HL-60/S4 (cell line): ENCODE results near the gene CATSPERD.
"Not testable (repeated sequence)": the region's sequence is repeated elsewhere in the genome, so short reads cannot be mapped to it uniquely, and the experiment has no call there.

Source experiments
- in situ Hi-C: fragments of 300-500 bp; cut with MboI; formaldehyde crosslinking; loops from 2 replicates; pipeline ENCODE4 v1.14.3; 2022; ENCODE audit warnings: low sequenced_read_pairs

The CATSPERD gene

GRCh38 chr19:5684694-5685430, 35.6 kb upstream of the CATSPERD start:
- in situ Hi-C loops, result no loop called here

GRCh38 chr19:5686326-5686646, 34.2 kb upstream of the CATSPERD start:
- in situ Hi-C loops, result no loop called here

DNA sequence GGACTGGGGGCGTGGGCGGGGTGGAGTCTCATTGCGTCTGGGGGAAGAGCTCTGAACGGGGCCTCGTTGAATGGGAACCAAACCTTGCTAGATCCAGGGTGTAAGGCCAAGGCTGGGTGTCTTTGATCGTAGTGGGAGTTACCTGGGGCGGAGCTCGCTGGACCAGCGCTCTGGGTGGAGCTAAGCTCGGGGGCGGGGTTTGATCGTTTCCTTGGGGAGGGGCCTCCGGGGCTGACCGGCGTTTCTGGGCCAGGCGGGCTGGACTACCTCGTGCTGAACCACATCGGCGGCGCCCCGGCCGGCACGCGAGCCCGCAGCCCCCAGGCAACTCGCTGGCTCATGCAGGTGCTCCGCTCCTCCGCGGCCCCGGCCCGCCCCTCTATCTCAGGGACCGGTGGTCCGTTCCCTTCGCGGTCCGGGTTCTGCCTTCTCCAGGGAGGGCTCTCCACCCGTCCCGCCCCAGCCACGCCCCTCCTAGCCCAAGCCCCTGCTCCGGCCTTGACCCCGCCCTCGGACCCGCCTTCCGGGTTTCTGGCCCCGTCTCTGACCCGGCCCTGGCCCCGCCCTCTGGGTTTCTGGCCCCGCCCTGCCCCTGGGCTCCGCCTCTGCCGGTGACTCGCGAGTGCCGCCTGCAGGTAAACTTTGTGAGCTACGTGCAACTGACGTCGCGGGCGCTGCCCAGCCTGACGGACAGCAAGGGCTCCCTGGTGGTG, 33.6 kb upstream of the CATSPERD start:
- in situ Hi-C loops, result no loop called here

DNA sequence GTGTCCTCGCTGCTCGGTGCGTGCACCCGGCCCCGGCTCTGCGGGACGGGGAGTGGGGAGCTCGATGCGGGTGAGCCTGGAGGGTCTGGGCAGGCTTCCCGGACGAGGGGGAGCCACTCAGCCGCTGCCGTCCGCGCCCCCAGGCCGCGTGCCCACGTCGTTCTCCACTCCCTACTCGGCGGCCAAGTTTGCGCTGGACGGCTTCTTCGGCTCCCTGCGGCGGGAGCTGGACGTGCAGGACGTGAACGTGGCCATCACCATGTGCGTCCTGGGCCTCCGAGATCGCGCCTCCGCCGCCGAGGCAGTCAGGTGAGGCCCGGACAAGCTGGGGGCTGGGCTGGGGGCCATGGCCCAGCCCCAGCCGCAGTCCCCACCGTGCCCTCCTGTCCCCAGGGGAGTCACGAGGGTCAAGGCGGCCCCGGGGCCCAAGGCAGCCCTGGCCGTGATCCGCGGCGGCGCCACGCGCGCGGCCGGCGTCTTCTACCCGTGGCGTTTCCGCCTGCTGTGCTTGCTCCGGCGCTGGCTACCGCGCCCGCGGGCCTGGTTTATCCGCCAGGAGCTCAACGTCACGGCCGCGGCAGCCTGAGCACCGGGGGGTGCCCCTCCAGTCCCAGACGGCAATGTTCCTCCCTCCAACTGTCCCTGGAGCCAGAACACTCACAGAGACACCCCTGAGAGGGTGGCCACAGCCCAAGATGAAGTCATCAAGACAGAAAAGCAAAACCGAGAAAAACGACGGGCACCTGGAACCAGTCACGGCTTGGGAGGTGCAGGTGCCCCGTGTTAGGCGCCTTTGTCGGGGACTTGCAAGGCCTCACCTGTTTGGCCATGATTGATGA, 32.9 kb upstream of the CATSPERD start:
- in situ Hi-C loops, result no loop called here

- in situ Hi-C loops, result not testable (repeated sequence)
Measured at GRCh38 chr19:5688262-5688881, 32.1 kb upstream of the CATSPERD start.

- in situ Hi-C loops, result no loop called here
Measured at GRCh38 chr19:5690125-5690954, 30.1 kb upstream of the CATSPERD start, which contains the start of gene RPL36. TSS of gene RPL36 (plus strand) at chr19:5690295. CDS start at chr19:5690508, 213 bp downstream.

- in situ Hi-C loops, result no loop called here
Measured at GRCh38 chr19:5690955-5691821, 29.2 kb upstream of the CATSPERD start.

GRCh38 chr19:5691822-5692722, 28.4 kb upstream of the CATSPERD start:
- in situ Hi-C loops, result no loop called here

DNA sequence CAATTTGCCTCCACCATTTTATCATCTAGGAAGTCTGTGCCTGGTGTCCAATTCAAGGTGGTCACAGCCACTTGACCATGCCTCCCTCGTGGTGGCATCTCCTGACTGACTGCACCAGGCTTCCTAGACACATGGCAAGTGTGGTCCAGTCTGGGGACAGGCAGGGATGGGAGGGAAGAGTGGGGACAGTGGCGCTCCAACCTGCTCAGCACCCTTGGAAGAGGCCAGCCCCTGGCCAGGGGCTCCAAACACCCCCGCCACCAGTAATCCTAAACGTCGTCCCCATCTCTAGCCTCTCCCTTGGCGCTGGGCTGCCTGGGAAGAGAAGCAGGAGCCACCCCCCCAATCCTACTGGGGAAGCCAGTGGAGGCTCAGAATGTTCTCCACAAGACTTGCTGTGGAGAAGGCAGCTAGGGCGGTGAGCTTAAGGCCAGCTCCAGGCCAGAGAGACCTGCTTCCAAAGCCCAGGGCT, 27.7 kb upstream of the CATSPERD start:
- in situ Hi-C loops, result no loop called here

DNA sequence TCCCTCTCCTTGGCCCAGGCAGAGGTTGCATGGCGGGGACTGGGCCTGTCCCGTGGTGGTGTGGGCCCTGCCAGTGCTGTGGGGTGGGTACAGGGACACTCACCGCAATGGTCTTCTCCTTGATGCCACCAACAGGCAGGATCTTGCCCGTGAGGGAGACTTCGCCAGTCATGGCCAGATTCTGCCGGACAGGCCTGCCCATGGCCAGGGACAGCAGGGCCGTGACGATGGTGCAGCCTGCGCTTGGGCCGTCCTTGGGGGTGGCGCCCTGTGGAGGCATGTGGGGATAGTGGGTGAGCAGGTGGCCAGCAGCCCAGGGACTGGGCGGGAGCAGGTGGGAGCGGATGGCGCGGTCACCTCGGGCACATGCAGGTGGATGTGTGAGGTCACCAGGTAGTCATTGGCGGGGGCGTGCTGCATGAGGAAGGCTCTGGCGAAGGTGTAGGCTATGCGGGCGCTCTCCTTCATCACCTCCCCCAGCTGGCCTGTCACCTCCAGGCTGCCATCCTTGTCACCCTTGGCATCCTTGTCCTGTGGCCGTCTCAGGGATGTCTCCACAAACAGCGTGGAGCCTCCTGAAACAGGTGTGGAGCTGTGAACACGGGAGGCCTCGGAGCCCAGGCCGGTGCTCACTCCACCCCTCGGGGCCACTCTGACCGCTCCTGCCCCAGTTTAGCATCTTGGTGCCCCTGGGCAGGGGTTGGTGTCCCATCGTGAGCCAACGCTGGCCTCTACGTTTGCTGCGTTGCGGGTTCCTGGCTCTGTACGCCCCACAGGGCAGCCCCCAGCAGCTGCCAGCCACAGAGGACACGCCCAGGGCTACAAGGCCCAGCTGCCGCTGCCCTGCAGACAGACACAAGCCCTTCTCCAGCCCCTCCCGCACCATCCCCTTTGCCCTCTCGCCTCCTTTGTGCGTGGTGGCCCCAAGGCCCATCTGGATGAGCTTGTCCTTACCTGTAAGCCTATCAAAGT, 27.0 kb upstream of the CATSPERD start:
- in situ Hi-C loops, result no loop called here

DNA sequence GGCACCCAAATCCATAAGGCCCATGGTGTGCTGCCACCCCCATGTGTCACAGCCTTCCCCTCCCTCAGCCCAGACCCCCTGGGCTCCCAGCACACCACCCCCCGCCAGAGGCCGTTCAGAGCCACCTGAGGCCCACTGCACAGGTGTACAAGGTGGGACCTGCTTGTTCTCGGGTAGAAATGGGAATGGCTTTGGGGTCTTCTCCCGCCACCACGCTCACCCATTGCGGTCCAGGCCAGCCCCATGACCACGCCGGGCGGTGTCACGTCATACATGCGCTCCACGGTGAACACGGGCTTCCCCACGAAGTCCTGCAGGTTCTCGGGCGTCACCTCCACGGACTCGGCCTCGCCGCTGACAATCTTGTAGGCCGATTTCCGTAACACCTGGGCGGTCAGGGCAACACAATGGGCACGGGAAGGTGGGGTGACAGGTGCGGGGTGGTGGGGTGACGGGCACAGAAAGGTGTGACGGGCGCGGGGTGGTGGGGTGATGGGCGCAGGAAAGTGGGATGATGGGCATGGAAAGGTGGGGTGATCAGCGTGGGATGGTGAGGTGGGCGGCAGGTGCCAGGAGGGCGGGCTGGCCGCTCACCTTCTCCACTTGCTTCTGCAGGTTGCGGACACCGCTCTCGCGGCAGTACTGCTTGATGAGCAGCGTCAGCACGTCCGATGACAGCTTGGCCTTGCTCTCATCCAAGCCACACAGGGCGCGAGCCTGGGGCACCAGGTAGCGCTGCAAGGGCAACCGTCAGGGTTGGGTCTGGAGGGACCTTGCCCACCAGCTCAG, 26.1 kb upstream of the CATSPERD start:
- in situ Hi-C loops, result no loop called here

DNA sequence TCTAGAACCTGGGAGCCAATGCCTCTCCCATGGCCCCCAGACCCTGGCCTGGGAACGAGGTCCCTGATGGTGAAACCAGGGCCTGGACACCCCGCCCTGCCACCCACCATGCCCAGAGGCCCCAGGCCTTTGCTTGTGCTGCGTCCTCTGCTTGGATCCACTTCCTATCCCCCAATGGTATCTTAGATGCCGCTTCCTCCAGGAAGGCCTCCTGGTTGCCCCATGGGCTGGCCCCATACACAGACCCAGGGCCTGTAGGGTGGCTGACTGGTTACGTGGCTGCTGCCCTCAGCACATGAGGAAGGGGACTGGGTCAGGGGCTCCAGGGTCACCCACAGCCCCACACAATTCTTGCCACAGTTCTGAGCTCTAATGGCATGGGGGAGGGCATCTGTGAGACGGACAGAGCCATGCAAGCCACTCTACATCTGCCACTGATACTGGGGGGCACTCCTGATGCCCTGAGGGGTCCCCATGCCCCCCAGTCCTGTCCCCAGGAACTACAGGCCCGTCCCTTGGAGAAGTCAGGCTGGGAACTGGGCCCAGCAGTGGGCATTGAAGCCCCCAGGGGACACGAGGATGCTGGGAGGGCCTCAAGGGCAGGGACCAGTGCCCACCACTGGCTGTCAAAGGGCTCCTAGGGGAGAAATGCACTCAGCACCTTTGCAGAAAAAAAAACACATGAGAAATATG, 25.3 kb upstream of the CATSPERD start:
- in situ Hi-C loops, result no loop called here

DNA sequence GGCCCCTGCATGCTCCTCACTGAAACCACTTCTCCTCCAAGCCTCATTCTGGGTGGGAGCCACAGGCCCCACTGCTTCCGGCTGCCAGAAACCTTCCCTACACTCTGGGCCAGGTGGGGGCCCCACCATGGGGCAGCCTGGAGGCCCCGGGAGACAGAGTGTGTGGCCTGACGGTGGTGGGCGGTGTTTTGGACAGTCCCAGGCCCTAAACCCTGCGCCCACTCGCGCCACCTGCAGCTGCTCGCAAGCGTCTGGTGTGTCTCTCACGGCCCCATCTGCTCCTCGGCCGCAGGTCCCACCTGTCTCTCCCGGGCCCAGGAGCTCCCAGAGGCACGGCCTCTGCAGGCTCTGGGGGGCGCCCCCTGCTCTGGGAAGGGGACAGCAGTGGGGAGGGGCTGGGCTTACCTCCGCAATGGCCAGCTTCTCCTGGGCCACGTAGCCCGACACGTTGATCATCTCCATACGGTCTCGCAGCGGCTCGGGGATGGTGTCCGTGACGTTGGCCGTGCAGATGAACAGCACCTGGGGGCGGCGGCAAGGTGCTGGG, 24.7 kb upstream of the CATSPERD start:
- in situ Hi-C loops, result no loop called here

DNA sequence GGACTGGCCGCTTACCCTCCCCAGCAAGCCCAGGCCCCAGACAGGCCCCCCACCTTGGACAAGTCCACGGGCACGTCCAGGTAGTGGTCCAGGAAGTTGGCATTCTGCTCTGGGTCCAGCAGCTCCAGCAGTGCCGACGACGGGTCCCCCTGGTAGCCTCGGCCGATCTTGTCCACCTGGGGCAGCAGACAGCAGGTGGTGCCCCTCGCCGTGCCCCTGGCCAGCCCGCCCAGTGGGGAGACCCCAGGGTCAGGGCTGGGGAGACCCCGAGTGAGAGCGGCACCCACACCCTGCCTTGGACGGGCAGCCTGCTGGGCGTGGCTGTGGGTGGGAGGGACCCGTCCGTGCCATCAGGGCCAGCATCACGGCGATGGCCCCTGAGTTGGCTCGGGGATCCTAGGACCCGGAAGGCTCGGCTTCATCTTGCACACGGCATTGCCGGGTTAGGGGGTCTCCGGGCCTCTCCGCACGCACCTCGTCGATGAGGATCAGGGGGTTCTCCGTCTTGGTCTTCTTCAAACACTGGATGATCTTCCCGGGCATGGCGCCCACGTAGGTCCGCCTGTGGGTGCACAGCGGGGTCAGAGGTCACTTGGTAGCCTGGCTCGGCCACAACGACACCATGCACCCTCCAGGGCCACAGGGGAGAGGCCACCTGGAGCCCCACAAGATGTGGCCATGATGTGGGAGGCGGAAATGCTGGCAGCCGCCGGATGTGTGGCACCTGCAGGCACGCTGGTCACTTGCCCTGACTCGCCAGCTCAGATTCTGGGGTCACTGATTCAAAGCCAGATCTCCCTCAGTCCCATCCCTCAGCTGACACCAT, 24.0 kb upstream of the CATSPERD start:
- in situ Hi-C loops, result no loop called here
